HG02885 (cell line): ENCODE results near the gene OR2V1.
"Not testable (repeated sequence)": the region's sequence is repeated elsewhere in the genome, so short reads cannot be mapped to it uniquely, and the experiment has no call there.

ENCODE experiments used
- ATAC-seq: cut with Tn5 transposase; IDR thresholded peaks from one replicate; pipeline ENCODE4 v1.9.1; 2021; ENCODE audit warnings: mild to moderate bottlenecking; ENCODE audit not compliant: unreplicated experiment, poor library complexity

The OR2V1 gene

GRCh38 chr5:181105391-181106025 lies 25.5 kb downstream of the OR2V1 start:
- ATAC-seq: no peak

GRCh38 chr5:181104606-181105390 lies 26.2 kb downstream of the OR2V1 start:
- not testable (repeated sequence) for ATAC-seq

- not testable (repeated sequence) for ATAC-seq
Measured at GRCh38 chr5:181104259-181104568, 26.8 kb downstream of the OR2V1 start.

GRCh38 chr5:181101930-181102674 lies 28.9 kb downstream of the OR2V1 start:
- ATAC-seq: not testable (repeated sequence)

- not testable (repeated sequence) for ATAC-seq
Measured at GRCh38 chr5:181101030-181101641, 29.8 kb downstream of the OR2V1 start.

GRCh38 chr5:181100121-181100875 lies 30.7 kb downstream of the OR2V1 start:
- no peak for ATAC-seq

- no peak for ATAC-seq
Measured at GRCh38 chr5:181099602-181100086, 31.3 kb downstream of the OR2V1 start.

- no peak for ATAC-seq
Measured at GRCh38 chr5:181098762-181099601, 32.0 kb downstream of the OR2V1 start.

- not testable (repeated sequence) for ATAC-seq
Measured at GRCh38 chr5:181097759-181098491, 33.0 kb downstream of the OR2V1 start.

- peak; percentile 11 for ATAC-seq
Measured at GRCh38 chr5:181097383-181097753, 33.6 kb downstream of the OR2V1 start.

GRCh38 chr5:181096721-181097382 lies 34.1 kb downstream of the OR2V1 start:
- peak; percentile 34 for ATAC-seq

- not testable (repeated sequence) for ATAC-seq
Measured at GRCh38 chr5:181095162-181095561, 35.8 kb downstream of the OR2V1 start.

- ATAC-seq: no peak
Measured at GRCh38 chr5:181092428-181092827, 38.5 kb downstream of the OR2V1 start.

GRCh38 chr5:181088289-181088688 lies 42.7 kb downstream of the OR2V1 start:
- ATAC-seq: no peak

- no peak for ATAC-seq
Measured at GRCh38 chr5:181087309-181087708, 43.7 kb downstream of the OR2V1 start.

- no peak for ATAC-seq
Measured at GRCh38 chr5:181086884-181087205, 44.1 kb downstream of the OR2V1 start.

- no peak for ATAC-seq
Measured at GRCh38 chr5:181086026-181086883, 44.7 kb downstream of the OR2V1 start.
